Right lung (tissue), 5 donors: ENCODE data around the gene STK10. TPM values are rescaled to one million over a fixed set of nuclear protein-coding genes. Genes with fewer than 3 reads are reported as not detected.
A peak's percentile ranks its signal among the peaks of the same experiment; 100 is the strongest.

ENCODE experiments used
- DNase-seq, 2 donors: peaks; one replicate each; pipeline ENCODE4 v3.0.0-alpha.2; 2013
- polyA plus RNA-seq, 5 donors: library from polyadenylated mRNA; unstranded; fragments of 120-200 nt; gene quantifications; one replicate each; pipeline versions ENCODE4 v1.2.1 to v1.2.3, GENCODE V29; 2013; ENCODE audit warnings: inconsistent platforms in 1 of 5, low replicate concordance in 1 of 5; ENCODE audit not compliant: insufficient read length in 5 of 5, insufficient read depth in 1 of 5

The STK10 gene
- polyA plus RNA-seq, 5 donors, result 16.3 to 21.2 (median 19.8) TPM

GRCh38 chr5:172144931-172145869 is 42.8 kb downstream of the STK10 start:
- DNase-seq, result no peak

- no peak for DNase-seq
These were observed 43.7 kb downstream of the STK10 start for GRCh38 chr5:172144291-172144815.

- DNase-seq, result no peak
These were observed 44.1 kb downstream of the STK10 start for GRCh38 chr5:172143875-172144274.

- DNase-seq, result no peak
These were observed 45.3 kb downstream of the STK10 start for GRCh38 chr5:172142709-172143215.

- DNase-seq, result no peak
These were observed 46.1 kb downstream of the STK10 start for GRCh38 chr5:172141949-172142319.

- no peak for DNase-seq
These were observed 47.2 kb downstream of the STK10 start for GRCh38 chr5:172140866-172141265.

GRCh38 chr5:172140120-172140519 is 47.9 kb downstream of the STK10 start:
- no peak for DNase-seq

GRCh38 chr5:172137046-172137445 is 51.0 kb downstream of the STK10 start:
- DNase-seq, result no peak

GRCh38 chr5:172133359-172134029 is 54.5 kb downstream of the STK10 start:
- no peak for DNase-seq

- no peak for DNase-seq
These were observed 56.3 kb downstream of the STK10 start for GRCh38 chr5:172131690-172132089.

- no peak for DNase-seq
These were observed 58.6 kb downstream of the STK10 start for GRCh38 chr5:172129256-172129910.

- no peak for DNase-seq
These were observed 60.4 kb downstream of the STK10 start for GRCh38 chr5:172127581-172127980.

- peak; percentile 65 to 80 for DNase-seq
These were observed 64.7 kb downstream of the STK10 start for GRCh38 chr5:172123269-172123692.

- no peak for DNase-seq
These were observed 67.9 kb downstream of the STK10 start for GRCh38 chr5:172119921-172120688.

GRCh38 chr5:172118891-172119290 is 69.1 kb downstream of the STK10 start:
- DNase-seq, result no peak

GRCh38 chr5:172117977-172118701 is 69.9 kb downstream of the STK10 start:
- DNase-seq, result no peak

- no peak for DNase-seq
These were observed 72.5 kb downstream of the STK10 start for GRCh38 chr5:172115541-172115982.

- DNase-seq, result no peak
These were observed 73.1 kb downstream of the STK10 start for GRCh38 chr5:172114875-172115422.

- no peak for DNase-seq
These were observed 75.0 kb downstream of the STK10 start for GRCh38 chr5:172113036-172113435.

GRCh38 chr5:172111852-172112225 is 76.2 kb downstream of the STK10 start:
- peak in 1 of 2 donors; percentile 34 for DNase-seq
